ENCODE results near the gene SOS2. TPM values are rescaled to one million over a fixed set of nuclear protein-coding genes. Genes with fewer than 3 reads are reported as not detected.

SOS2 gene
- total RNA-seq, 1 experiment from 2014 or later: 11.7 TPM

- BruUV-seq (replicated peaks): no TSS peak
- H3K4me3 ChIP-seq (replicated peaks in 1 of 2; ENCODE audit: low read depth in 1 of 2, low read length in 2 of 2): no peak overlapping the region
- no peak overlapping the region for H3K4me2 ChIP-seq (ENCODE audit: low read length)
- RAD21 ChIA-PET (ENCODE audit: low non-redundant PET in 1 of 2, low total read pairs in 2 of 2, uncharacterized antibody in 2 of 2, unreplicated experiment in 2 of 2): no interaction called here
- H3K9me2 ChIP-seq (ENCODE audit: insufficient read depth): no peaks in the 10 kb centered on the region
- no peak overlapping the region for H3K27ac ChIP-seq (ENCODE audit: low read depth, low read length)
- TF ChIP-seq POLR2A (IDR thresholded peaks at IDR 0.05; ENCODE audit: borderline replicate concordance, extremely low read depth, insufficient read depth, insufficient read length): no peak
- TF ChIP-seq CBX3 (IDR thresholded peaks at IDR 0.05; ENCODE audit: low read depth): no peak
- no peak for TF ChIP-seq YY1 (IDR thresholded peaks at IDR 0.05; ENCODE audit: extremely low read depth, insufficient replicate concordance, low read depth, low read length)
- no peak for TF ChIP-seq ZBTB33 (IDR thresholded peaks at IDR 0.05; ENCODE audit: extremely low read depth, insufficient replicate concordance, low read length)
- no peak for TF ChIP-seq TCF7L2 (IDR thresholded peaks at IDR 0.05; ENCODE audit: borderline replicate concordance, extremely low read depth, insufficient read depth, insufficient read length)
- TF ChIP-seq MAX (IDR thresholded peaks at IDR 0.05): no peak
- no peak for TF ChIP-seq EGR1 (IDR thresholded peaks at IDR 0.05; ENCODE audit: low read depth)
- TF ChIP-seq FOSL1 (IDR thresholded peaks at IDR 0.05; ENCODE audit: low read depth): no peak
- CTCF ChIA-PET: no interaction called here
- POLR2A ChIA-PET: no interaction called here
- H3K9ac ChIP-seq (ENCODE audit: low read length): no peak overlapping the region
- H2AFZ ChIP-seq (ENCODE audit: low read depth, low read length, poor library complexity, severe bottlenecking): no peak overlapping the region
- DNase-seq (ENCODE audit: low read depth, low spot score) (no peak), ATAC-seq (no peak)
- H3K9me3 ChIP-seq (ENCODE audit: control insufficient read depth in 1 of 2, insufficient read depth in 1 of 2, low read depth in 1 of 2, low read length in 2 of 2): no peaks in the 10 kb centered on the region
- H3K27me3 ChIP-seq (ENCODE audit: insufficient read depth, low read length): no peaks in the 10 kb centered on the region
- intact Hi-C loops (cut with micrococcal nuclease): no loop called here
- no peaks in the 10 kb centered on the region for H3K36me3 ChIP-seq (ENCODE audit: control insufficient read depth in 1 of 2, insufficient read depth in 2 of 2, low read length in 2 of 2)
- H3K4me1 ChIP-seq (ENCODE audit: control insufficient read depth in 1 of 2, insufficient read depth in 2 of 2, low read length in 2 of 2): no peaks in the 10 kb centered on the region
- H3K79me2 ChIP-seq (ENCODE audit: insufficient read depth, low read length): no peaks in the 10 kb centered on the region
- H4K20me1 ChIP-seq (ENCODE audit: insufficient read depth): no peaks in the 10 kb centered on the region
Observed at GRCh38 chr14:50198499-50198898, 32.9 kb downstream of the SOS2 start.

GRCh38 chr14:50191499-50191898 lies 39.9 kb downstream of the SOS2 start:
- ATAC-seq (no peak), DNase-seq (ENCODE audit: low read depth, low spot score) (no peak)
- no peaks in the 10 kb centered on the region for H3K36me3 ChIP-seq (ENCODE audit: control insufficient read depth in 1 of 2, insufficient read depth in 2 of 2, low read length in 2 of 2)
- H3K9me3 ChIP-seq (ENCODE audit: control insufficient read depth in 1 of 2, insufficient read depth in 1 of 2, low read depth in 1 of 2, low read length in 2 of 2): no peaks in the 10 kb centered on the region
- no peak overlapping the region for H2AFZ ChIP-seq (ENCODE audit: low read depth, low read length, poor library complexity, severe bottlenecking)
- no peak overlapping the region for H3K4me2 ChIP-seq (ENCODE audit: low read length)
- H4K20me1 ChIP-seq (ENCODE audit: insufficient read depth): no peaks in the 10 kb centered on the region
- no peaks in the 10 kb centered on the region for H3K9me2 ChIP-seq (ENCODE audit: insufficient read depth)
- H3K27ac ChIP-seq (ENCODE audit: low read depth, low read length): no peak overlapping the region
- intact Hi-C loops (cut with micrococcal nuclease): no loop called here
- no peaks in the 10 kb centered on the region for H3K79me2 ChIP-seq (ENCODE audit: insufficient read depth, low read length)
- ChIA-PET CTCF (no interaction called here), RAD21 (ENCODE audit: low non-redundant PET in 1 of 2, low total read pairs in 2 of 2, uncharacterized antibody in 2 of 2, unreplicated experiment in 2 of 2) (no interaction called here), POLR2A (no interaction called here)
- no peak overlapping the region for H3K4me3 ChIP-seq (replicated peaks in 1 of 2; ENCODE audit: low read depth in 1 of 2, low read length in 2 of 2)
- no peaks in the 10 kb centered on the region for H3K4me1 ChIP-seq (ENCODE audit: control insufficient read depth in 1 of 2, insufficient read depth in 2 of 2, low read length in 2 of 2)
- H3K9ac ChIP-seq (ENCODE audit: low read length): no peak overlapping the region
- no TSS peak for BruUV-seq (replicated peaks)
- H3K27me3 ChIP-seq (ENCODE audit: insufficient read depth, low read length): no peaks in the 10 kb centered on the region
- no peak for TF ChIP-seq ELF1 (IDR thresholded peaks at IDR 0.05; ENCODE audit: borderline replicate concordance, low read depth)
- TF ChIP-seq RAD21 (IDR thresholded peaks at IDR 0.05; ENCODE audit: low read depth): no peak
- no peak for TF ChIP-seq REST (IDR thresholded peaks at IDR 0.05; ENCODE audit: low read depth)
- TF ChIP-seq POLR2AphosphoS5 (IDR thresholded peaks at IDR 0.05; ENCODE audit: low read depth, low read length): no peak
- no peak for TF ChIP-seq ATF3 (IDR thresholded peaks at IDR 0.05)
- no peak for TF ChIP-seq EZH2phosphoT487 (IDR thresholded peaks at IDR 0.05; ENCODE audit: borderline replicate concordance)
- no peak for TF ChIP-seq MAX (IDR thresholded peaks at IDR 0.05)
- no peak for TF ChIP-seq EGR1 (IDR thresholded peaks at IDR 0.05; ENCODE audit: low read depth)
- no peak for TF ChIP-seq CBX3 (IDR thresholded peaks at IDR 0.05; ENCODE audit: low read depth)
- no peak for TF ChIP-seq CEBPB (IDR thresholded peaks at IDR 0.05; ENCODE audit: low read depth)
- no peak for TF ChIP-seq ZFX (IDR thresholded peaks at IDR 0.05)

Data from HCT116 (cell line).